Chondrocyte (in vitro differentiated cells): Measurements from ENCODE around the gene SULT2A1. TPM values are rescaled to one million over a fixed set of nuclear protein-coding genes. Genes with fewer than 3 reads are reported as not detected.

ENCODE experiments used
- DNase-seq: peaks from one replicate; pipeline ENCODE4 v3.0.0; 2021; ENCODE audit warnings: mixed read lengths, low spot score
- H3K27ac Mint-ChIP-seq: one replicate; pipeline ENCODE4 v1.8.0; 2021; ENCODE audit warnings: mild to moderate bottlenecking, moderate library complexity, mixed read lengths; ENCODE audit not compliant: unreplicated experiment
- H3K27me3 Mint-ChIP-seq: 2 replicates; pipeline ENCODE4 v1.8.0; 2021; ENCODE audit warnings: low read depth, mixed read lengths
- H3K36me3 Mint-ChIP-seq: 2 replicates; pipeline ENCODE4 v1.8.0; 2021; ENCODE audit warnings: low read depth, mixed read lengths
- H3K4me1 Mint-ChIP-seq: 2 replicates; pipeline ENCODE4 v1.8.0; 2021; ENCODE audit warnings: low read depth, mild to moderate bottlenecking, mixed read lengths
- H3K4me3 Mint-ChIP-seq: one replicate; pipeline ENCODE4 v1.8.0; 2021; ENCODE audit warnings: mild to moderate bottlenecking, moderate library complexity, mixed read lengths; ENCODE audit not compliant: unreplicated experiment
- H3K9me3 Mint-ChIP-seq: 2 replicates; pipeline ENCODE4 v1.8.0; 2021; ENCODE audit warnings: low read depth, mixed read lengths
- CTCF ChIP-seq: fragments of 200-600 bp; sonication (generic); IDR thresholded peaks from 2 replicates; pipeline ENCODE4 v1.5.0; 2021; ENCODE audit warnings: antibody characterized with exemption, mild to moderate bottlenecking, moderate library complexity
- total RNA-seq: library from RNA; stranded (reverse); gene quantifications from 3 replicates; pipeline ENCODE4 v1.2.1, GENCODE V29; 2021

SULT2A1 gene
- total RNA-seq, 1 donor from 2014 or later, result not detected

- Mint-ChIP-seq H3K4me1 (no peaks in the 10 kb centered on the region), H3K36me3 (no peaks in the 10 kb centered on the region), H3K27ac (no peak overlapping the region), H3K4me3 (no peak overlapping the region), H3K27me3 (peaks cover 14% of the 10 kb centered on the region), H3K9me3 (peaks cover 9% of the 10 kb centered on the region)
- TF ChIP-seq CTCF, result no peak
- no peak for DNase-seq
Observed at GRCh38 chr19:47899335-47899734, 13.2 kb upstream of the SULT2A1 start.

GRCh38 chr19:47897861-47898260 is 11.7 kb upstream of the SULT2A1 start:
- no peak overlapping the region for H3K27ac Mint-ChIP-seq
- no peaks in the 10 kb centered on the region for H3K4me1 Mint-ChIP-seq
- no peak overlapping the region for H3K4me3 Mint-ChIP-seq
- no peaks in the 10 kb centered on the region for H3K36me3 Mint-ChIP-seq
- H3K27me3 Mint-ChIP-seq, result peaks cover 12% of the 10 kb centered on the region
- no peak for DNase-seq
- peaks cover 9% of the 10 kb centered on the region for H3K9me3 Mint-ChIP-seq
- TF ChIP-seq CTCF, result no peak

- no peak overlapping the region for H3K4me3 Mint-ChIP-seq
- peaks cover 7% of the 10 kb centered on the region for H3K27me3 Mint-ChIP-seq
- DNase-seq, result no peak
- no peak for TF ChIP-seq CTCF
- H3K36me3 Mint-ChIP-seq, result no peaks in the 10 kb centered on the region
- no peaks in the 10 kb centered on the region for H3K4me1 Mint-ChIP-seq
- H3K27ac Mint-ChIP-seq, result no peak overlapping the region
- H3K9me3 Mint-ChIP-seq, result peaks cover 9% of the 10 kb centered on the region
Observed at GRCh38 chr19:47896773-47897172, 10.7 kb upstream of the SULT2A1 start.

GRCh38 chr19:47896019-47896418 is 9.9 kb upstream of the SULT2A1 start:
- no peak for TF ChIP-seq CTCF
- H3K36me3 Mint-ChIP-seq, result no peaks in the 10 kb centered on the region
- peaks cover 4% of the 10 kb centered on the region for H3K27me3 Mint-ChIP-seq
- H3K9me3 Mint-ChIP-seq, result peaks cover 9% of the 10 kb centered on the region
- no peak for DNase-seq
- H3K27ac Mint-ChIP-seq, result no peak overlapping the region
- no peaks in the 10 kb centered on the region for H3K4me1 Mint-ChIP-seq
- no peak overlapping the region for H3K4me3 Mint-ChIP-seq

GRCh38 chr19:47895165-47895782 is 9.2 kb upstream of the SULT2A1 start:
- no peak overlapping the region for H3K27ac Mint-ChIP-seq

More at GRCh38 chr19:47895165-47895782, 9.2 kb upstream of the SULT2A1 start:
- H3K36me3 Mint-ChIP-seq, result no peaks in the 10 kb centered on the region
- H3K9me3 Mint-ChIP-seq, result peaks cover 9% of the 10 kb centered on the region
- no peaks in the 10 kb centered on the region for H3K4me1 Mint-ChIP-seq
- H3K4me3 Mint-ChIP-seq, result no peak overlapping the region
- DNase-seq, result no peak
- TF ChIP-seq CTCF, result no peak
- peaks cover 4% of the 10 kb centered on the region for H3K27me3 Mint-ChIP-seq
